Karpas-422 (cell line): ENCODE measurements around the gene FURIN. TPM values are rescaled to one million over a fixed set of nuclear protein-coding genes. Genes with fewer than 3 reads are reported as not detected.

Experiments used
- DNase-seq: peaks from one replicate; pipeline ENCODE4 v3.0.0-alpha.2; 2015
- H2AFZ ChIP-seq: fragments of 200-600 bp; sonication (generic); 2 replicates; pipeline ENCODE4 v1.6.1; 2014; ENCODE audit warnings: antibody characterized with exemption, low read length, mixed read lengths
- H3K27ac ChIP-seq: fragments of 200-600 bp; sonication (generic); 2 replicates; pipeline ENCODE4 v1.5.1; 2014; ENCODE audit warnings: mild to moderate bottlenecking, low read length, moderate library complexity
- H3K27me3 ChIP-seq: fragments of 200-600 bp; sonication (generic); 2 replicates; pipeline ENCODE4 v1.6.1; 2014; ENCODE audit warnings: low read length, mixed read lengths
- H3K36me3 ChIP-seq: fragments of 200-600 bp; sonication (generic); 2 replicates; pipeline ENCODE4 v1.6.1; 2014; ENCODE audit warnings: low read length, mixed read lengths; ENCODE audit not compliant: insufficient read depth
- H3K4me1 ChIP-seq: fragments of 200-600 bp; sonication (generic); 2 replicates; pipeline ENCODE4 v1.6.1; 2014; ENCODE audit warnings: mild to moderate bottlenecking, low read length, mixed read lengths
- H3K4me2 ChIP-seq: fragments of 200-600 bp; sonication (generic); 2 replicates; pipeline ENCODE4 v1.6.1; 2014; ENCODE audit warnings: low read length, low read depth, mild to moderate bottlenecking; ENCODE audit not compliant: poor library complexity, severe bottlenecking
- H3K4me3 ChIP-seq: fragments of 200-600 bp; sonication (generic); 2 replicates; pipeline ENCODE4 v1.5.1; 2014; ENCODE audit warnings: mild to moderate bottlenecking, antibody characterized with exemption, low read length, mixed read lengths
- H3K79me2 ChIP-seq: fragments of 200-600 bp; sonication (generic); 2 replicates; pipeline ENCODE4 v1.6.1; 2014; ENCODE audit warnings: mild to moderate bottlenecking, low read length, mixed read lengths
- H3K9ac ChIP-seq: fragments of 200-600 bp; sonication (generic); 2 replicates; pipeline ENCODE4 v1.6.0; 2014; ENCODE audit warnings: low read length
- H3K9me2 ChIP-seq: fragments of 200-600 bp; sonication (generic), shearing (Covaris generic); replicated peaks from 2 replicates; pipeline ENCODE4 v1.6.0; 2014; ENCODE audit warnings: mild to moderate bottlenecking, low read length, moderate library complexity; ENCODE audit not compliant: insufficient read depth
- H3K9me3 ChIP-seq: fragments of 300-700, 200-600 bp; sonication (generic); 2 replicates; pipeline ENCODE4 v1.6.1; 2014; ENCODE audit warnings: low read length, mixed read lengths
- H4K20me1 ChIP-seq: fragments of 200-600 bp; sonication (generic); 2 replicates; pipeline ENCODE4 v1.6.1; 2014; ENCODE audit warnings: mild to moderate bottlenecking, antibody characterized with exemption, low read length, low read depth; ENCODE audit not compliant: insufficient read depth
- small RNA-seq: library from RNA; depleted of rRNA; stranded (forward); fragments of <200 nt; gene quantifications from one replicate; pipeline ENCODE3, GENCODE V24; 2014
- total RNA-seq: library from RNA; depleted of rRNA; stranded (reverse); fragments of >200 nt; shearing (Covaris generic); gene quantifications from 2 replicates; pipeline ENCODE4 v1.2.3, GENCODE V29; 2014; ENCODE audit warnings: low replicate concordance; rRNA removed

Gene FURIN
- total RNA-seq, 1 experiment from 2014 or later: 30.4 TPM

GRCh38 chr15:90931828-90932659 lies 63.7 kb downstream of the FURIN start, which contains the start of gene HDDC3:
HDDC3 (minus strand) TSS chr15:90932549; CDS start chr15:90932540, 9 bp downstream.
- no peaks in the 10 kb centered on the region for H3K9me2 ChIP-seq
- no peaks in the 10 kb centered on the region for H3K27me3 ChIP-seq
- H3K9me3 ChIP-seq: no peaks in the 10 kb centered on the region
- peak within 1 kb of the TSS; percentile 93 for H3K4me2 ChIP-seq
- peaks cover 63% of the 10 kb centered on the region for H3K4me1 ChIP-seq
- peak within 1 kb of the TSS; percentile 98 for H3K9ac ChIP-seq
- H3K36me3 ChIP-seq: no peaks in the 10 kb centered on the region
- no peaks in the 10 kb centered on the region for H4K20me1 ChIP-seq
- peak within 1 kb of the TSS; percentile 87 for H3K4me3 ChIP-seq
- H3K27ac ChIP-seq: peak within 1 kb of the TSS; percentile 84
- H2AFZ ChIP-seq: peak within 1 kb of the TSS; percentile 85; the same call in 1 of the 2 replicates
- peaks cover 36% of the 10 kb centered on the region for H3K79me2 ChIP-seq
- peak; percentile 96 for DNase-seq

- Histone ChIP-seq H3K27me3 (no peaks in the 10 kb centered on the region), H3K9ac (peak overlapping the region; percentile 98), H2AFZ (peak overlapping the region; percentile 85; the same call in 1 of the 2 replicates), H3K4me3 (peak overlapping the region; percentile 87), H3K4me2 (peak overlapping the region; percentile 93), H3K9me2 (no peaks in the 10 kb centered on the region), H3K9me3 (no peaks in the 10 kb centered on the region), H3K36me3 (no peaks in the 10 kb centered on the region), H4K20me1 (no peaks in the 10 kb centered on the region), H3K4me1 (peaks cover 63% of the 10 kb centered on the region), H3K27ac (peak overlapping the region; percentile 84), H3K79me2 (peaks cover 37% of the 10 kb centered on the region)
- no peak for DNase-seq
Measured at GRCh38 chr15:90932660-90932991, 64.2 kb downstream of the FURIN start.

Small RNA genes lying within 50 kb of the gene (small RNA-seq; reads per million reads assigned to genes)
- not detected for gene RN7SL363P

Other genes starting within 250 kb of the FURIN start
- 15.4 and 33.5 TPM in 2 replicates for gene BLM, start 151.2 kb upstream of the FURIN start, total RNA-seq
- gene FES, start 15.9 kb downstream of the FURIN start, total RNA-seq: 33.7 and 88.0 TPM in 2 replicates
- gene MAN2A2, start 34.7 kb downstream of the FURIN start, total RNA-seq: 27.4 and 60.8 TPM in 2 replicates
- gene HDDC3, start 64.0 kb downstream of the FURIN start, total RNA-seq: 15.9 and 39.1 TPM in 2 replicates
- 25.1 and 58.0 TPM in 2 replicates for gene UNC45A, start 66.7 kb downstream of the FURIN start, total RNA-seq
- gene RCCD1, start 86.3 kb downstream of the FURIN start, total RNA-seq: 25.3 and 32.9 TPM in 2 replicates
- 87.5 and 95.5 TPM in 2 replicates for gene PRC1, start 125.9 kb downstream of the FURIN start, total RNA-seq
- 5.7 and 7.5 TPM in 2 replicates for gene VPS33B, start 154.0 kb downstream of the FURIN start, total RNA-seq
- gene SV2B, start 231.7 kb downstream of the FURIN start, total RNA-seq: 0.11 and 0.26 TPM in 2 replicates